NCI-H748 (cell line): ENCODE results near the gene BCAT1.
"Not testable (repeated sequence)": the region's sequence is repeated elsewhere in the genome, so short reads cannot be mapped to it uniquely, and the experiment has no call there.

Experiments
- DNase-seq: peaks from one replicate; lab custom pipeline; 2025; ENCODE audit not compliant: unreplicated experiment; lab: John Stamatoyannopoulos, UW

BCAT1 gene

GRCh38 chr12:24901576-24902461 lies 47.1 kb downstream of the BCAT1 start:
- peak; percentile 43 for DNase-seq

DNA sequence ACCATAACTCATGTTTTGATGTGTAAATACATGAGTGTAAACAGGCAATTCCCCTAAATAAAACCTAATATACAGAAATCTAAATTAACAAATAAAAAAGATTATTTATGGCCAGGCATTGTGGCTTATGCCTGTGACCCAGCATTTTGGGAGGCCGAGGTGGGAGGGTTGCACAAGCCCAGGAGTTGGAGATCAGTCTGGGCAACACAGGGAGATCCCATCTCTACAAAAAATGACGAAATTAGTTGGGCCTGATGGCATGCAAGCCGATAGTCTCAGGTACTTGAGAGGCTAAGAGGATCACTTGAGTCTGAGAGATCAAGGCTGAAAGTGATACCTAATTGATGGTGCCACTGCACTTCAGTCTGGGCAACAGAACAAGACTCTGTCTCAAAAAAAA lies 48.7 kb downstream of the BCAT1 start:
- DNase-seq, result no peak

DNA sequence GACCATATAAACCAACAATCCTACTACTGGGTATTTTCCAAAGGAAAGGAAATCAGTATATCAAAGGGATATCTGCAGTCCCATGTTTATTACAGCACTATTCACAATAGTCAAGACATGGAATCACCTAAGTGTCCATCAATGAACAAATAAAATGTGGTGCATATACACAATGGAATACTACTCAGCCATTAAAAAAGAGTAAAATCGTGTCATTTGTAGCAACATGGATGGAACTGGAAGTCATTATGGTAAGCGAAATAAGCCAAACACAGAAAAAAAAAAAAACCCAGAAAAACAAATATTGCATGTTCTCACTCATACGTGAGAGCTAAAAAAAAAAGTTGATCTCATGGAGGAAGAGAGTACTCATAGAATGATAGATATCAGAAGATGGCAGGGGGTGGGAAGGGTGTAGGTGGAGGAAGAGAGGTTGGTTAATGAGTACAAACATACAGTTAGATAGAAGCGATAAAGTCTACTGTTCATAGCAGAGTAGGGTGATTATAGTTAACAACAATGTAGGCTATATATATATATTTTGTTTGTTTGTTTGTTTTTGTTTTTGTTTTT lies 49.3 kb downstream of the BCAT1 start:
- DNase-seq, result no peak

- DNase-seq, result no peak
These were observed 50.3 kb downstream of the BCAT1 start for GRCh38 chr12:24898606-24899005.

- DNase-seq, result no peak
These were observed 50.7 kb downstream of the BCAT1 start for GRCh38 chr12:24898185-24898584.

GRCh38 chr12:24896171-24896570 lies 52.7 kb downstream of the BCAT1 start:
- no peak for DNase-seq

GRCh38 chr12:24895612-24896011 lies 53.3 kb downstream of the BCAT1 start:
- no peak for DNase-seq

- no peak for DNase-seq
These were observed 54.0 kb downstream of the BCAT1 start for GRCh38 chr12:24894879-24895278.

- no peak for DNase-seq
These were observed 58.7 kb downstream of the BCAT1 start for GRCh38 chr12:24890048-24890803.

DNA sequence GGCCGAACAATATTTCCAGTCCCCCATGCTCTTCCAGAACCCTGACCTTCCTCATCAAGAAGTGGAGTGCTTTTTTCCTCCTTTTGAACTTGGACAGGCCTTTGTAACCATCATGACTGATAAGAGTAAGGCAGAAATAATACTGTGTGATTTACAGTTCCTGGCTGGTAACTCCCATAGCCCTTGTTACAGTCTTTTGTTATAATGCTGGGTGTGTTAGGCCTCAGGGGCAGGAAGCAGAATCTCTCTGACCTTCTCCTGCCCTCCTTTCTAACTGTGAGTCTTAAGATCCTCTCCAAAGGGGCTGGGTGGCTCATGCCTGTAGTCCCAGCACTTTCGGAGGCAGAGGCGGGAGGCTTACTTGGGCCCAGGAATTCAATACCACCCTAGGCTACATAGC lies 59.5 kb downstream of the BCAT1 start:
- no peak for DNase-seq

DNA sequence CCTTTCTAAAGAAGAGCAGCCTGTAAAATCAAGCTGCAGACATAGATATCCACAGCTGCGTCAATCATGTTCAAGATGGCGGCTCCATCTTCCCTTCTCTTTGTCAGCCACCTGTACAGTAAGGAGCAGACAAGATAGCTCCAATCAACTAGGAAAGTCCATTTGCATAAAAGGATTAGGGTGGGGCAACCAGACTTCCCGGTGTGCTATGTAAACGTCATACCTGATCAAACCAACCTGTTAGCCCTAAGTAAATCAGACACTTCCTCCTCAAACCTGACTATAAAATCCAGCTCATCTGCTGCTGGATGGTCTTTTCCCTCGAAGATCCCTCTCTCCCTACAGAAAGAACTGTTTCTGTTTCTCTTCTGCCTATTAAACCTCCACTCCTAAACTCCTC lies 60.1 kb downstream of the BCAT1 start:
- peak; percentile 5 for DNase-seq

- DNase-seq, result no peak
These were observed 64.0 kb downstream of the BCAT1 start for GRCh38 chr12:24884911-24885310.

GRCh38 chr12:24881724-24882371 lies 67.1 kb downstream of the BCAT1 start:
- no peak for DNase-seq

DNA sequence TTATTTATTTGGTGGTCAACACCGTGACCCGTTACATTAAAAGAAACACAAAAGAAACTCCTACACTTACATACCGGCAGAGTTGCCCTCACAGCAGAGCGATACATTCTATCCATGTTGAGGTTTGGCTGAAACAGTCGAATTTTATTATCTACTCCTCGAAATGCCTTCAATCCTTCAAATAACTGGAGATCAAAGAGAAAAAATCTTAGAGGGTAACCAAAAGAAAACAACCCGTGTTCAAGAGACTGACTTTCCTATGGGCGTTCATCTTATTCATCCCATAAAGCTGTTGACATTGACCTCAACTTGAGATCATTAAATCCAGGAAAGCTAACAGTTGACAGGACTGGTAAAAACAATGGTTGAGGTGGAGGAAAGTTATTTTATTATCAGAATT lies 67.7 kb downstream of the BCAT1 start:
- DNase-seq, result no peak

- DNase-seq, result no peak
These were observed 68.2 kb downstream of the BCAT1 start for GRCh38 chr12:24880732-24881131.

DNA sequence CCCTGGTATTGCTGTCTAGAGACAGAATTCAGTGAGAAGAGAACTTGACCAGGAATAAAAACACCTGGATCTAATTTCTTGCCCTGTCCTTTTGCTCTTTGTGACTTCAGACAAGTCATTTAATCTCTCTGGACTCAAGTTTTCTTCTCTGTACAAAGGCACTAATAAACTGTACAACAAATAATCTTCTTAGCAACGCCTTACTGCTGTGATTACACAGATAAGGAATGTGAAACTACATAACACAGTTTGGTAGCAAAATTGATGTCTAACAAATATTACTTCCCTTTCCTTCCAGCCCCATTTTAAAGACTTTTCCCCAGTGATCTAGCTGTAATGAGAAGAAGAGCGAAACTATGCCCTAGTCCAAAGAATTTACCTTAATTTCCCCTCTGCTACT lies 69.3 kb downstream of the BCAT1 start:
- DNase-seq, result no peak

- no peak for DNase-seq
These were observed 73.9 kb downstream of the BCAT1 start for GRCh38 chr12:24875014-24875413.

- no peak for DNase-seq
These were observed 76.7 kb downstream of the BCAT1 start for GRCh38 chr12:24872211-24872610.

GRCh38 chr12:24866139-24866538 lies 82.8 kb downstream of the BCAT1 start:
- DNase-seq, result not testable (repeated sequence)

DNA sequence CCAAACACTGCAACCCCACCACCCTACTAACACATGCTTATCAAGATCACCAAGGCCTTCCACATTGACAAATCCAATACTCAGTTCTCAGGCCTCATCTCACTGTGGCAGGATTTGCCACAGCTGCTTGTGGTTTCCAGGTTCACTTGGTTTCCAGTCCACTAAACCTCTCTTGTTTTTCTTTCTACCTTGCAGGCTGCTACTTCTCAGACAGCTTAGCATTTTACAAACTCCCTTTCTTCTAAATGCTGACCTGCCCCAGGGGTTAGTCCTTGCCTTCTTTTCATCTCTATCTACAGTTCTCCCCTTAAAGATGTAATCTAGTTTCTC lies 84.1 kb downstream of the BCAT1 start:
- DNase-seq, result no peak

- no peak for DNase-seq
These were observed 86.9 kb downstream of the BCAT1 start for GRCh38 chr12:24861766-24862540.
